HG03103 (cell line): ENCODE results near the gene RPL4.
A peak's percentile ranks its signal among the peaks of the same experiment; 100 is the strongest.
"Not testable (repeated sequence)": the region's sequence is repeated elsewhere in the genome, so short reads cannot be mapped to it uniquely, and the experiment has no call there.

Source experiments
- ATAC-seq: cut with Tn5 transposase; IDR thresholded peaks from one replicate; pipeline ENCODE4 v1.9.1; 2021; ENCODE audit warnings: low read depth; ENCODE audit not compliant: unreplicated experiment

Gene RPL4

GRCh38 chr15:66504563-66505429 lies at the start of gene RPL4, which contains the start of gene ZWILCH:
TSS of gene RPL4 (minus strand) at chr15:66504855. CDS start at chr15:66504790, 65 bp downstream.
TSS of gene ZWILCH (plus strand) at chr15:66505326. CDS start at chr15:66505339, 13 bp downstream.
- peak; percentile 63 for ATAC-seq

GRCh38 chr15:66545255-66545654 lies 40.6 kb upstream of the RPL4 start:
- ATAC-seq = no peak

- ATAC-seq = no peak
These were observed 38.2 kb upstream of the RPL4 start for GRCh38 chr15:66542896-66543295.

GRCh38 chr15:66535056-66535455 lies 30.4 kb upstream of the RPL4 start:
- ATAC-seq = no peak

- ATAC-seq = no peak
These were observed 20.2 kb upstream of the RPL4 start for GRCh38 chr15:66524838-66525237.

- ATAC-seq = no peak
These were observed 19.3 kb upstream of the RPL4 start for GRCh38 chr15:66523926-66524325.

GRCh38 chr15:66515901-66516322 lies 11.3 kb upstream of the RPL4 start:
- no peak for ATAC-seq

- ATAC-seq = no peak
These were observed 9.9 kb upstream of the RPL4 start for GRCh38 chr15:66514586-66514985.

GRCh38 chr15:66508293-66508883 lies 3.7 kb upstream of the RPL4 start:
- no peak for ATAC-seq

- no peak for ATAC-seq
These were observed 1.2 kb upstream of the RPL4 start for GRCh38 chr15:66505818-66506217.

GRCh38 chr15:66505430-66505811 lies 766 bp upstream of the RPL4 start:
- ATAC-seq = no peak

GRCh38 chr15:66503780-66504562 lies 684 bp downstream of the RPL4 start:
- ATAC-seq = no peak

- not testable (repeated sequence) for ATAC-seq
These were observed 1.5 kb downstream of the RPL4 start for GRCh38 chr15:66503041-66503648.

GRCh38 chr15:66502491-66502890 lies 2.2 kb downstream of the RPL4 start:
- no peak for ATAC-seq

GRCh38 chr15:66500346-66500745 lies 4.3 kb downstream of the RPL4 start:
- not testable (repeated sequence) for ATAC-seq

- ATAC-seq = no peak
These were observed 5.9 kb downstream of the RPL4 start for GRCh38 chr15:66498501-66499386.

GRCh38 chr15:66497502-66498455 lies 6.9 kb downstream of the RPL4 start, which contains the start of gene SNAPC5:
TSS of gene SNAPC5 (minus strand) at chr15:66497762. CDS start at chr15:66497731, 31 bp downstream.
- ATAC-seq = peak; percentile 89

GRCh38 chr15:66496951-66497501 lies 7.6 kb downstream of the RPL4 start:
- no peak for ATAC-seq
